ENCODE measurements around the gene GPANK1. TPM values are rescaled to one million over a fixed set of nuclear protein-coding genes. Genes with fewer than 3 reads are reported as not detected.

GPANK1 gene
- total and polyA plus RNA-seq, 7 donors = 13.6 to 49.7 (median 22.6) TPM

DNA sequence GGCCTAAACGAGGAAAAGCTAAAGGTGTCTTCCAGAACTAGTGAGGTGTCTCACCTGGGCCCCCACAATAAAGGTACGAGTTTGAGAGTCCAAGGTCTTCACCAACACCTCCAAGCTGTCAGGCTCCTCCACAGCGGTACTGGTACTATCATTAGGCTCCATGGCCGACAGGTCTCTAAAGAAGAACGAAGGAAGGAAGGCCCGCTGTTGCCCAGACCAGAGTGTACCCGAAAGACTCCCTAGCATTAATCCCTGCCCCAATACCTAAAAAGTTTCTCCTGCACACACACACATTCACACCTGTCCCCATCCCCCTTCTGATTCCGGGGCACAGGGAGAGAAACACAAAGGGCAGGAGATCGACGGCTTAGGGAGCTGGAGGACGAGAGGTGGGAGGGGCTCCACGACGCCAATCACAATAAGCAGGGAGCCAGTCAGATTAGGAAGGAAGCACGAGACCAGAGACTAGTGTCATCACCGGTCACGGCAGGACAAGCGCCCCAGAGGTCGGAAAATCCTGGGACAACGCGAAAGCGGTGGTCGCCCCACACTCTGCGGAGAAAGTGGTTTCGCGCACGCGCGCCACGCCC is 13.1 kb downstream of the GPANK1 start:
- 1 to 2% (median 2%) methylated on average over 28 to 29 of the region's 29 CpGs for WGBS, 3 donors
- intact Hi-C loops (cut with DNase I) = loop anchor here (2.0 kb wide), 2 partner anchors 29 to 31 kb away; partner anchors contain the start of gene PRRC2A (in 1 of the 2)
- Histone ChIP-seq H3K27ac (peak overlapping the region; percentile 98), H3K27me3 (ENCODE audit: insufficient read depth in 3 of 3, low read length in 2 of 3) (no peaks in the 10 kb centered on the region), H3K9me3 (no peaks in the 10 kb centered on the region), H3K36me3 (ENCODE audit: insufficient read depth in 1 of 2, low read depth in 1 of 2) (peaks cover 11 to 59% of the 10 kb centered on the region in 2 donors), H3K4me3 (peak overlapping the region; percentile 72), H3K4me1 (peaks cover 15% of the 10 kb centered on the region)
- peak; percentile 68 to 80 (median 70) for ATAC-seq
- TF ChIP-seq CTCF (IDR thresholded peaks at IDR 0.05) = no peak
- DNase-seq = peak in 1 of 2 donors; percentile 88

DNA sequence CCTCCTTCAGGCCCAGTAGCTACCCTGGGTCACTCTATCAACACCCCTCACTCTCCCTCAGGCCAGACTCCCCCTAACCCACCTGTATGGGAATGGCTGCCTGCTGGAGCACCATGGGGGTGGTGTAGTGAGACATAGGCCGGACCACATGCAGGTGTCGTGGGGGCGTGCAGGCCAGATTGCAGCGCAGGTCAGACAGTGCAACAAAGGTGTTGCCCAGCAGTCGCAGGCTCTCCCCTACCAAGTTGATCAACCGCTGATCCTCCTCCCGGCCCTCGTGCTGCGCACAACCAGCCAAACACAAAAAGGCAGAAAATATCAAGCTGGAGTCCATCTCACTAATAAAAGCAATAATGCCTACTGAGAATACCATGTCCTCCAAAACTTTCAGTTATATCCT is 19.5 kb downstream of the GPANK1 start:
- peaks cover 30 to 100% of the 10 kb centered on the region in 2 donors for H3K36me3 ChIP-seq (ENCODE audit: insufficient read depth in 1 of 2, low read depth in 1 of 2)
- WGBS, 3 donors = 92 to 96% (median 95%) methylated on average over 9 of the region's 9 CpGs

DNA sequence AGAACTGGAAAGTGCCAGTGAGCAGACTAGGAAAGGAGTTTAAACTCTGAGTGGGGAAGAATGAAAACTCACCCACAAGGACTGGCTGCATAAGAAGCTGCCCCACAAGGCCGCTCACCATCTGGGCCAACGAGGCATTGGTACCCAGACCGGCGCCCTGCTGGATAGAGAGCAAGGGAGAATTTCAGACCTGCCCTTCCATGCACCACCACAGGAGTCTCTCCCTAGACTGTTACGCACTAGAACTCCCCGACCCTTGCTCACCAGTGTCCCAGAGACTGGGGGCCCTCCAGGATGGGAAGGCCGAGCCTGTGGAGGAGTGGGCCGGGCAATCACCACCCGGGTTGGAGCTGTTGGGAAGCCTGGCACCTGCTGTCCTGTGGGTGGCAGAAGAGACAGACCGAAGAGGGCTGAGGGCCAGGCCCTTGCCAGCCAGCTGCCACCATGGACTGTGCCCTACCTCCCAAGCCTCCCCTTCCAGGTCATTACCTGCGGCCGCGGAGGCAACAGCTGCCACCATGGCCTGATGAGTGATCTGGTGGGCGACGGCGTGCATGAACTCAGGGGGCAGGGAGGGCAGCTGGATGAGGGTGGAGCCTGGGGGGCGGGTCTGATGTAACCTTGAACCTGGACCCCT is 20.9 kb downstream of the GPANK1 start:
- Histone ChIP-seq H3K27ac (no peak overlapping the region), H3K4me3 (no peak overlapping the region), H3K9me3 (no peaks in the 10 kb centered on the region), H3K27me3 (ENCODE audit: insufficient read depth in 3 of 3, low read length in 2 of 3) (no peaks in the 10 kb centered on the region), H3K4me1 (no peaks in the 10 kb centered on the region), H3K36me3 (ENCODE audit: insufficient read depth in 1 of 2, low read depth in 1 of 2) (peaks cover 35 to 100% of the 10 kb centered on the region in 2 donors)
- intact Hi-C loops (cut with DNase I) = no loop called here
- ATAC-seq (peak in 2 of 4 donors; percentile 14 to 31), DNase-seq (no peak)
- WGBS, 3 donors = 80 to 83% (median 83%) methylated on average over 17 of the region's 17 CpGs
- TF ChIP-seq CTCF (IDR thresholded peaks at IDR 0.05) = no peak

More for the DNA sequence above, 19.5 kb downstream of the GPANK1 start:
- no peak overlapping the region for H3K27ac ChIP-seq
- H3K4me1 ChIP-seq = no peaks in the 10 kb centered on the region
- H3K27me3 ChIP-seq (ENCODE audit: insufficient read depth in 3 of 3, low read length in 2 of 3) = no peaks in the 10 kb centered on the region
- intact Hi-C loops (cut with DNase I) = no loop called here
- no peak for ATAC-seq
- DNase-seq = no peak
- H3K4me3 ChIP-seq = no peak overlapping the region
- TF ChIP-seq CTCF (IDR thresholded peaks at IDR 0.05) = no peak
- H3K9me3 ChIP-seq = no peaks in the 10 kb centered on the region

- Histone ChIP-seq H3K9me3 (no peaks in the 10 kb centered on the region), H3K4me1 (peaks cover 4% of the 10 kb centered on the region), H3K27ac (no peak overlapping the region), H3K4me3 (no peak overlapping the region), H3K36me3 (ENCODE audit: insufficient read depth in 1 of 2, low read depth in 1 of 2) (peaks cover 32 to 100% of the 10 kb centered on the region in 2 donors), H3K27me3 (ENCODE audit: insufficient read depth in 3 of 3, low read length in 2 of 3) (no peaks in the 10 kb centered on the region)
- 81 to 89% (median 81%) methylated on average over 6 of the region's 6 CpGs for WGBS, 3 donors
- TF ChIP-seq CTCF (IDR thresholded peaks at IDR 0.05) = no peak
- ATAC-seq (no peak), DNase-seq (no peak)
- intact Hi-C loops (cut with DNase I) = no loop called here
Observed at GRCh38 chr6:31642798-31643570, 21.8 kb downstream of the GPANK1 start.
